B cell (primary cell): ENCODE results near the gene NEU2.

Experiments used
- CTCF ChIP-seq: fragments of 200-600 bp; IDR thresholded peaks from one replicate; pipeline ENCODE4 v1.8.0; 2022; ENCODE audit warnings: antibody characterized with exemption, mild to moderate bottlenecking
- EZH2 ChIP-seq: IDR thresholded peaks from 2 replicates; pipeline ENCODE4 v1.6.1; 2012; ENCODE audit warnings: borderline replicate concordance, low read depth, mild to moderate bottlenecking, moderate library complexity, low read length; ENCODE audit not compliant: insufficient read depth, poor library complexity, severe bottlenecking

- TF ChIP-seq CTCF (no peak), EZH2 (no peak)
These were observed 51.3 kb downstream of the NEU2 start for GRCh38 chr2:233083782-233084181.
